ENCODE data around the gene RXRB. TPM values are rescaled to one million over a fixed set of nuclear protein-coding genes. Genes with fewer than 3 reads are reported as not detected.

RXRB gene
- polyA plus RNA-seq, 1 donor, result 45.5 TPM

- DNase-seq, result peak; percentile 89 to 93
- Histone ChIP-seq H3K27me3 (ENCODE audit: control insufficient read depth, insufficient read depth, low read length) (no peaks in the 10 kb centered on the region), H3K36me3 (ENCODE audit: control insufficient read depth, insufficient read depth, low read length) (peaks cover 28% of the 10 kb centered on the region), H3K4me3 (ENCODE audit: low read length) (peak within 1 kb of the TSS; percentile 89), H3K27ac (ENCODE audit: low read length) (peak within 1 kb of the TSS; percentile 66), H3K4me1 (ENCODE audit: control insufficient read depth, insufficient read depth, low read length) (peaks cover 41% of the 10 kb centered on the region), H3K9me3 (ENCODE audit: control insufficient read depth, low read depth, low read length) (peaks cover 2% of the 10 kb centered on the region)
- WGBS (ENCODE audit: insufficient coverage, low lambda C conversion rate), result no CpG with 5 or more reads among the region's 48 CpGs
Observed at GRCh38 chr6:33204415-33205190, 4.1 kb upstream of the RXRB start, which contains the start of gene HSD17B8. TSS of gene HSD17B8 (plus strand) at chr6:33204655. CDS start at chr6:33204669, 14 bp downstream.

DNA sequence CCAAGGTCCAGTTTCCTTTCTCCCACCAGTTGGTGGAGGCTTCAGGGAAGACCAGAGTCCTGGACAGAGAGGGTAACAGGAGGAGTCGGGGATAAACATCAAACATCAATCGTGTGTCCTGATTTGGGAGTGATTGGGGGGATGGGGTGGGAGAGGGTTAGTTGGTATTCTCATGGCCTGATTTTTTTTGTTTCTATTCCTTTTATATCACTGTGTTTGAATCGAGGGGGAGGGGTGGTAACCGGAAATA, 3.6 kb upstream of the RXRB start:
- peak overlapping the region; percentile 89 for H3K4me3 ChIP-seq (ENCODE audit: low read length)
- H3K4me1 ChIP-seq (ENCODE audit: control insufficient read depth, insufficient read depth, low read length), result peaks cover 45% of the 10 kb centered on the region
- no CpG with 5 or more reads among the region's 4 CpGs for WGBS (ENCODE audit: insufficient coverage, low lambda C conversion rate)
- H3K9me3 ChIP-seq (ENCODE audit: control insufficient read depth, low read depth, low read length), result peaks cover 2% of the 10 kb centered on the region
- no peak overlapping the region for H3K27ac ChIP-seq (ENCODE audit: low read length)
- peaks cover 24% of the 10 kb centered on the region for H3K36me3 ChIP-seq (ENCODE audit: control insufficient read depth, insufficient read depth, low read length)
- no peaks in the 10 kb centered on the region for H3K27me3 ChIP-seq (ENCODE audit: control insufficient read depth, insufficient read depth, low read length)
- DNase-seq, result no peak

- no peak for DNase-seq
- Histone ChIP-seq H3K27me3 (ENCODE audit: control insufficient read depth, insufficient read depth, low read length) (no peaks in the 10 kb centered on the region), H3K27ac (ENCODE audit: low read length) (no peak overlapping the region), H3K4me3 (ENCODE audit: low read length) (no peak overlapping the region), H3K4me1 (ENCODE audit: control insufficient read depth, insufficient read depth, low read length) (peaks cover 48% of the 10 kb centered on the region), H3K9me3 (ENCODE audit: control insufficient read depth, low read depth, low read length) (peaks cover 2% of the 10 kb centered on the region), H3K36me3 (ENCODE audit: control insufficient read depth, insufficient read depth, low read length) (peaks cover 24% of the 10 kb centered on the region)
- no CpG with 5 or more reads among the region's 7 CpGs for WGBS (ENCODE audit: insufficient coverage, low lambda C conversion rate)
Observed at GRCh38 chr6:33203443-33204164, 3.1 kb upstream of the RXRB start.

- peaks cover 55% of the 10 kb centered on the region for H3K4me1 ChIP-seq (ENCODE audit: control insufficient read depth, insufficient read depth, low read length)
- H3K4me3 ChIP-seq (ENCODE audit: low read length), result no peak overlapping the region
Observed at GRCh38 chr6:33202799-33203198, 2.3 kb upstream of the RXRB start.

DNA sequence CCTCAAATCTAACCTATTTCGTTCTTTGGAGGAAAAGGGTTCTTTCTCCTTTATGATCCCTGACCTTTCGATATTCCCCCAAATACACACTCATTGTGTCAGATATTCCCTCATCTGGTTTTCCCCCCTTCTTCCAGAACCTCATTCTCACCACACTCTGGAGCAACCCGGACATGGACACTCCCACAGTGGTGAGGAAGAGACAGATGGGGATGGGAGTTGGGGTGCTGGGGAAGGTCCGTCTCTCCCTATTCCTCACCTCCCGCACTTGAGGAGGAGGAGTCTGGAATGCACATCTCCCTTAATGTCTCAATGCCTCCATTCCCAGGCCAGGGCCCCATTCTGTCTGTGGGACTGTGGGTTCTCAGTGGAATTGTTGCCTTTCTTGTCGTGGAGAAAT, 1.5 kb upstream of the RXRB start:
- no peak for DNase-seq
- H3K27ac ChIP-seq (ENCODE audit: low read length), result no peak overlapping the region
- peak overlapping the region; percentile 95 for H3K4me3 ChIP-seq (ENCODE audit: low read length)
- H3K9me3 ChIP-seq (ENCODE audit: control insufficient read depth, low read depth, low read length), result no peaks in the 10 kb centered on the region
- H3K36me3 ChIP-seq (ENCODE audit: control insufficient read depth, insufficient read depth, low read length), result peaks cover 29% of the 10 kb centered on the region
- no peaks in the 10 kb centered on the region for H3K27me3 ChIP-seq (ENCODE audit: control insufficient read depth, insufficient read depth, low read length)
- WGBS (ENCODE audit: insufficient coverage, low lambda C conversion rate), result 100% methylated on average over 1 of the region's 6 CpGs
- peaks cover 52% of the 10 kb centered on the region for H3K4me1 ChIP-seq (ENCODE audit: control insufficient read depth, insufficient read depth, low read length)

More at GRCh38 chr6:33202799-33203198, 2.3 kb upstream of the RXRB start:
- Histone ChIP-seq H3K36me3 (ENCODE audit: control insufficient read depth, insufficient read depth, low read length) (peaks cover 24% of the 10 kb centered on the region), H3K27ac (ENCODE audit: low read length) (no peak overlapping the region), H3K27me3 (ENCODE audit: control insufficient read depth, insufficient read depth, low read length) (no peaks in the 10 kb centered on the region), H3K9me3 (ENCODE audit: control insufficient read depth, low read depth, low read length) (peaks cover 2% of the 10 kb centered on the region)
- WGBS (ENCODE audit: insufficient coverage, low lambda C conversion rate), result no CpG with 5 or more reads among the region's 6 CpGs
- no peak for DNase-seq

GRCh38 chr6:33201147-33201545, 681 bp upstream of the RXRB start:
- no peaks in the 10 kb centered on the region for H3K27me3 ChIP-seq (ENCODE audit: control insufficient read depth, insufficient read depth, low read length)
- no peaks in the 10 kb centered on the region for H3K9me3 ChIP-seq (ENCODE audit: control insufficient read depth, low read depth, low read length)
- H3K27ac ChIP-seq (ENCODE audit: low read length), result peak overlapping the region; percentile 96
- no CpG with 5 or more reads among the region's 14 CpGs for WGBS (ENCODE audit: insufficient coverage, low lambda C conversion rate)
- H3K36me3 ChIP-seq (ENCODE audit: control insufficient read depth, insufficient read depth, low read length), result peaks cover 35% of the 10 kb centered on the region
- H3K4me3 ChIP-seq (ENCODE audit: low read length), result peak overlapping the region; percentile 95
- H3K4me1 ChIP-seq (ENCODE audit: control insufficient read depth, insufficient read depth, low read length), result peaks cover 46% of the 10 kb centered on the region
- no peak for DNase-seq

GRCh38 chr6:33199687-33200218, 712 bp downstream of the RXRB start:
- H3K4me3 ChIP-seq (ENCODE audit: low read length), result peak overlapping the region; percentile 95
- no peaks in the 10 kb centered on the region for H3K27me3 ChIP-seq (ENCODE audit: control insufficient read depth, insufficient read depth, low read length)
- WGBS (ENCODE audit: insufficient coverage, low lambda C conversion rate), result 40% methylated on average over 1 of the region's 26 CpGs
- peaks cover 39% of the 10 kb centered on the region for H3K4me1 ChIP-seq (ENCODE audit: control insufficient read depth, insufficient read depth, low read length)
- H3K36me3 ChIP-seq (ENCODE audit: control insufficient read depth, insufficient read depth, low read length), result peaks cover 49% of the 10 kb centered on the region
- peak; percentile 56 to 80 for DNase-seq
- no peaks in the 10 kb centered on the region for H3K9me3 ChIP-seq (ENCODE audit: control insufficient read depth, low read depth, low read length)
- H3K27ac ChIP-seq (ENCODE audit: low read length), result peak overlapping the region; percentile 96

- peaks cover 55% of the 10 kb centered on the region for H3K36me3 ChIP-seq (ENCODE audit: control insufficient read depth, insufficient read depth, low read length)
- H3K27ac ChIP-seq (ENCODE audit: low read length), result no peak overlapping the region
- WGBS (ENCODE audit: insufficient coverage, low lambda C conversion rate), result no CpG with 5 or more reads among the region's 3 CpGs
- DNase-seq, result no peak
- peak overlapping the region; percentile 95 for H3K4me3 ChIP-seq (ENCODE audit: low read length)
- H3K27me3 ChIP-seq (ENCODE audit: control insufficient read depth, insufficient read depth, low read length), result no peaks in the 10 kb centered on the region
- peaks cover 35% of the 10 kb centered on the region for H3K4me1 ChIP-seq (ENCODE audit: control insufficient read depth, insufficient read depth, low read length)
- H3K9me3 ChIP-seq (ENCODE audit: control insufficient read depth, low read depth, low read length), result no peaks in the 10 kb centered on the region
Observed at GRCh38 chr6:33198853-33199436, 1.5 kb downstream of the RXRB start.

DNA sequence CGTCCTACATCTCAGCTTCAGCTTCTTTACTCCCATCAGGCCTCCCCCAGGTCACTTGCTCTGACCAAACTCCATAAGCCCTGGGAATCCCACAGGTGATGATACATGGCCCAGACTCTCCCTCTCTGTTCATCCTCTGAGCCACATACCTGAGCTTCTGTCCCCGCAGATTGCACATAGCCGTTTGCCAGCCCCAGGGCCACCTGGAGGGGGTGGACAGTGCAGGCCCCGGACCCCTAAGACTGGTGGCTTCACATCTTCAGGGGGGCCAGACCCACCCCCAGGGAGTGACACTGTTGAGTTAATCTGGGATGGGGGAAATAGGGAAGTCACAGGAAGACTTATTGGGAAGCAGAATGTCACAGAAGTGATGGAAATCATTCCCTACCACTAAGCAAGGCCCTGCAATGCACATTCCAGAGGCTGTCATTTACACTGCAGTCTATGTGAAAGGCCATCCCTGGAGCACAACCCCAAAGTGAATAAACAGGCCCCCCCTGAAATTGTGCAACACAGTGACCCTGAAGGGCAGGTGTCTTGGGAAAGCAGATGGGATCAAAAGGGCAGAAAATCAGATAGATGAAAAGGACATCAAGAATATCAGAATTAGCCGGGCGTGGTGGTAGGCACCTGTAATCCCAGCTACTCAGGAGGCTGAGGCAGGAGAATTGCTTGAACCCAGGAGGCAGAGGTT, 2.2 kb downstream of the RXRB start:
- H3K9me3 ChIP-seq (ENCODE audit: control insufficient read depth, low read depth, low read length), result no peaks in the 10 kb centered on the region
- peaks cover 52% of the 10 kb centered on the region for H3K36me3 ChIP-seq (ENCODE audit: control insufficient read depth, insufficient read depth, low read length)
- peaks cover 30% of the 10 kb centered on the region for H3K4me1 ChIP-seq (ENCODE audit: control insufficient read depth, insufficient read depth, low read length)
- H3K4me3 ChIP-seq (ENCODE audit: low read length), result no peak overlapping the region
- H3K27me3 ChIP-seq (ENCODE audit: control insufficient read depth, insufficient read depth, low read length), result no peaks in the 10 kb centered on the region
- no peak overlapping the region for H3K27ac ChIP-seq (ENCODE audit: low read length)
- WGBS (ENCODE audit: insufficient coverage, low lambda C conversion rate), result no CpG with 5 or more reads among the region's 6 CpGs
- DNase-seq, result no peak
